RWPE1 (cell line): ENCODE results near the gene ZNF592.

Source experiments
- CTCF ChIA-PET: fragments of 350-600 bp; sonication (Branson Sonifier 250); formaldehyde crosslinking; extraction: SDS; loops from one replicate; lab custom pipeline; 2021; lab: Yijun Ruan, JAX
- POLR2A ChIA-PET: fragments of 400-600 bp; formaldehyde crosslinking; extraction: SDS; loops from one replicate; lab custom pipeline; 2020; ENCODE audit warnings: antibody characterized with exemption; ENCODE audit not compliant: low non-redundant PET; lab: Yijun Ruan, JAX
- DNase-seq: peaks from one replicate; pipeline ENCODE4 v3.0.0; 2012; ENCODE audit warnings: low spot score
- H3K27ac ChIP-seq: fragments of 450-650 bp; 2 replicates; pipeline ENCODE4 v1.5.1; 2017
- CTCF ChIP-seq: fragments of 450-650 bp; conservative IDR thresholded peaks from 2 replicates; pipeline ENCODE4 v1.5.1; 2017; ENCODE audit warnings: low read depth, mild to moderate bottlenecking

ZNF592 gene

GRCh38 chr15:84819791-84820190, 71.4 kb downstream of the ZNF592 start:
- ChIA-PET CTCF (interaction anchor here (0.6 to 1.1 kb wide), 2 partner anchors 108 kb away, joined by 3 to 4 read pairs; no protein-coding TSS in a partner anchor), POLR2A (no interaction called here)
- DNase-seq, result no peak
- no peak for TF ChIP-seq CTCF
- H3K27ac ChIP-seq, result no peak overlapping the region

GRCh38 chr15:84821501-84822021, 73.2 kb downstream of the ZNF592 start:
- POLR2A ChIA-PET, result no interaction called here
- CTCF ChIA-PET, result no interaction called here
- no peak for TF ChIP-seq CTCF
- DNase-seq, result no peak
- no peak overlapping the region for H3K27ac ChIP-seq

- CTCF ChIA-PET, result interaction anchor here (0.6 to 1.7 kb wide), 4 partner anchors 71 to 163 kb away, joined by 3 to 4 read pairs (median 3); no protein-coding TSS in a partner anchor
- POLR2A ChIA-PET, result no interaction called here
- DNase-seq, result no peak
- H3K27ac ChIP-seq, result no peak overlapping the region
- TF ChIP-seq CTCF, result no peak
These were observed 74.4 kb downstream of the ZNF592 start for GRCh38 chr15:84822653-84823281.

- ChIA-PET CTCF (interaction anchor here (0.6 to 1.7 kb wide), 5 partner anchors 70 to 217 kb away, joined by 3 to 4 read pairs (median 3); no protein-coding TSS in a partner anchor), POLR2A (no interaction called here)
- DNase-seq, result no peak
- no peak for TF ChIP-seq CTCF
- no peak overlapping the region for H3K27ac ChIP-seq
These were observed 75.0 kb downstream of the ZNF592 start for GRCh38 chr15:84823282-84823878.

GRCh38 chr15:84824260-84825007, 76.0 kb downstream of the ZNF592 start:
- H3K27ac ChIP-seq, result no peak overlapping the region
- ChIA-PET POLR2A (no interaction called here), CTCF (interaction anchor here (0.7 to 1.7 kb wide), 2 partner anchors 104 to 216 kb away, joined by 3 to 4 read pairs; no protein-coding TSS in a partner anchor)
- TF ChIP-seq CTCF, result no peak
- DNase-seq, result no peak

GRCh38 chr15:84826369-84826823, 78.0 kb downstream of the ZNF592 start:
- ChIA-PET POLR2A (no interaction called here), CTCF (interaction anchor here (0.5 kb wide), 1 partner anchor 52 kb away, joined by 4 read pairs; no protein-coding TSS in a partner anchor)
- peak; percentile 16; the same call in 1 of the 2 replicates for TF ChIP-seq CTCF
- DNase-seq, result peak; percentile 40
- no peak overlapping the region for H3K27ac ChIP-seq
